NCI-H187 (cell line): Measurements from ENCODE around the gene CERT1.

Source experiments
- DNase-seq, 2 experiments: peaks; one replicate each; lab custom pipeline; 2025; lab: John Stamatoyannopoulos, UW

CERT1 gene

DNA sequence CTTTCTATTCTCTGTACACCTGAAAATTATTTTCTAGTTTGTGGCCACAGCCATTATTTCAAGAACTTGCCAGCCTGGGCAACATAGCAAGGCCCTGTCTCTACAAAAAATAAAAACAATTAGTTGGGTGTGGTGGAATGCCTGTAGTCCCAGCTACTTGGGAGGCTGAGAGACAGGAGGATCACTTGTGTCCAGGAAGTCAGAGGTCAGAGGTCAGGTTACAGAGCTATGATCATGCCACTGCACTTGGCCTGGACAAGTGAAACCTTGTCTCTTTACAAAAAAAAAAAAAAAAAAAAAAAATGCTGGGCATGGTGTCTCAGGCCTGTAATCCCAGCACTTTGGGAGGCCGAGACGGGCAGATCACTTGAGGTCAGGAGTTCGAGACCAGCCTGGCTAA is 116.2 kb downstream of the CERT1 start:
- no peak for DNase-seq

DNA sequence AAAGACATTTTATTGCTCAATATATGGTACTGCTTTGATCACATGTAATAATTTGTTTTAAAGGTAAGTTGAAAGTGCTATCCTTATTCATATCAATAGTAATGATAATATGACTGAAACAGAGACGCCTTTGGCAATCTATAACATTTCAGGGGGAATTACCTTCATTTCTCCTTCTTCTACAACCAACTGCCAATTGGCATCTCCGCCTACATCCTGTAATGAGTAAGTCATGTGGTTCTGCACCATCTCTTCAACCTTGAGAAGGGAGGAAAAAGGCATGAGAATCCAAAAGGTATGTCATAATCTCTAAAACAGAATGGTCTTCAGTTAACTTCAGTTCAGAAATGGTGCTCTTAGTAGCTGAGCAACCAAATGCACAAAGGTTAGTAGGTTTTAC is 122.0 kb downstream of the CERT1 start:
- DNase-seq = no peak

DNA sequence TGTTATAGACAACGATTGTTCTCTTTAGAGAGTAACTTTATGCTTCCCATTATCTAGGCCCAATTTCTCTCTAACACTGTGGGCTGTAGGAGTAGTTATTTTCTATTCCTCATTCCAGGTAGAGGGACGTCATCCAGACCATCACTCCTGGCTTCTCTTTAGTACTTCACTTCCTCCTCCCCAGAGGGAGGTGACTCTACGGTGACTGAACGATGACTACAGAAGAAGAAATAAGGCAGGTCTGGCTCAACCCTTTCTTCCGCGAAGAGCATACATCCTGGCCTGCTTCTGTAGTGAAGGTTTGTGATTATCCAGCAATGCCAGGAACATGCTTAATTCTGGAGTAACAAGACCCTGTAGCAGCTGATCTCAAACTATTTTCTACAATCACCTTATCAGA is 123.6 kb downstream of the CERT1 start:
- DNase-seq = no peak

DNA sequence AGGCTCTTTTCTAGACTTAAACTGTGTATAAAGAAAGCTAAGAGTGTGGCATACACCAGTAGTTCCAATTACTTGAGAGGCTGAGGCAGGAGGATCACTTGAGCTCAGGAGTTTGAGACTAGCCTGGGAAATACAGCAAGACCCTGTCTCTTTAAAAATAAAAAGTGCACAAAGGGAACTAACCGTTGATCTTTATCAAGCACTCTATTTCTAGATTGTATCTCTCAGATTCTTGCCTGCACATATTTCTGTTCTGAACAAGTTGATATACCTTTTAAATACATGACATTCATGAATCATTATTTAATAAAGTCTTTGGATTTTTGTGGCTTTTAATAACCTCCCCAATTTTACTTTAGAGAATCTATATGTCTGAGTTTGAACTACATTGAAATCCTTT is 127.2 kb downstream of the CERT1 start:
- DNase-seq = no peak

DNA sequence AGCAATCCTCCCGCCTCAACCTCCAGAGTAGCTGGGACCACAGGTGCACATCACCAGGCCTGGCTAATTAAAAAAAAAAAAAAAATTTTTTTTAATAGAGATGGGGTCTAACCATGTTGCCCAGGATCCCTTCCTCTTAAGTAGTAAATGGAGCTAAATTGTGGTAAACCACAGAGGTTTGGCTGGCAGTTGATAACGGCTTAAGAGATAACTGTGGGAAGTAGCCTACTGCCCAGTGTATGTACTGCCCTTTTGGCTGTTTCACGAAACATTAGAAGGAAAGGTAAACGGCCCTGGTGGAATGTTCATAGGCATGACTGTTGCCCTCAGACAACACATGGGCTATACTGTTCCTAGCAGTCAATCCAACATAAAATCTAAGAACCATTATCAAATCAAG is 130.0 kb downstream of the CERT1 start:
- DNase-seq = no peak

DNA sequence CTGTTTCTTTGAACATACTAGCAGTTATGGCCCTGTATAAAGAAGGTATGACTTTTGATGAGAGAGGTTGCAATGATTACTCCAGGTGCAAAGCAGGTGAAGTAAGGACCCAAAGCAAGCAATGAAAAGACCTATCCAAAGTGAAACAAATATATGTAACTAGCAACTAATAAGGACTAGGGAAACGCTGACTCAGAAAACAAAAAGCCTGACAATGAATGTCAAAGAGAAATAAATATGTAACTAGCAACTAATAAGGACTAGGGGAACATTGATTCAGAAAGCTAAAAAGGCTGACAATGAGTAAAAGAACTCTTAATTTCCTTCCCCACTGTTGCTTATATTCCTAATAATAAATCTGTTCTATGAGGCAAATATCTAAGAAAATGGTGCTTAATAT is 131.3 kb downstream of the CERT1 start:
- no peak for DNase-seq

DNA sequence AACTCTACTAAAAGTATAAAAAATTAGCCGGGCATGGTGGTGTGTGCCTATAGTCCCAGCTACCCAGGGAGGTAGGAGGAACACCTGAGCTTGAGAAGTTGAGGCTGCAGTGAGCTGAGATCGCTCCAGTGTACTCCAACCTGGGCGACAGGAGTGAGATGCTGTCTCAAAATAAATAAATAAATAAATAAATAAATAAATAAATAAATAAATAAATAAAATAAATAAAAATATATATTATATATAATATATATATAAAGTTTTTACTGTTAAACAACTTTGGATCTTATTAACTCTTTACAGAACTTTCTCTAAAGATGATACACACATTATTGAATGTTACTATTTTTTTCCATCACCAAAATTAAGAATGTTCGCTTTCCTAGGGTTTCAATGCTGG is 136.0 kb downstream of the CERT1 start:
- no peak for DNase-seq

DNA sequence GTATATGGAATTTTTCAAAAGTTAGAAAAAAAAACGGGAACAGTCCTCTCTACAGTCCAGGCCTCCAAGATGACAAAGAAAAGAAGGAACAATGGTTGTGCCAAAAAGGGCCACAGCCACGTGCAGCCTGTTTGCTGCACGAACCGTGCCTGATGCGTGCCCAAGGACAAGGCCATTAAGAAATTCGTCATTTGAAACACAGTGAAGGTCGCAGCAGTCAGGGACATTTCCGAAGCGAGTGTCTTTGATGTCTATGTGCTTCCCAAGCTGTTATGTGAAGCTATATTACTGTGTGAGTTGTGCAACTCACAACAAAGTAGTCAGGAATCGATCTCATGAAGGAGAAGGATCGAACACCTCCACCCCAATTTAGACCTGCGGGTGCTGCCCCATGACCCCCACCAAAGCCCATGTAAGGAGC is 137.0 kb downstream of the CERT1 start:
- no peak for DNase-seq

DNA sequence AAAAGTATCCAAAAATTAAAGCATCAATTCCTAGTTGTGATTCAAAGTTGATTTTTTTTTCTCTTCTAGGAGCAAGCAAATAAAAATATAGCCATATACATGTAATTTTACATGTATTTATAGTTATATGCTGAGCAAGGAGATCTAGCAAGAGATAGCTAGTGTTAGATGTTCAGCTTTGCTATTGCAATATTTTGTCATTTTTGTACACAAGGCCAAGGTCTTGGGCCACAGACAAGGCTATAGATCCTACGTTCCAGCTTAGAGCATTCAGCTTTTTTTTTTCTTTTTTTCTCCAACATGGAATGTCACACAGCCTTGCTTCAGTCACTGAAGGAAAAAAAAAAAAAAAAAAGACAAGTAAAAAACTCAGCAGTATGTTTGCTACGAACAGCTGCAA is 137.6 kb downstream of the CERT1 start:
- DNase-seq = no peak

DNA sequence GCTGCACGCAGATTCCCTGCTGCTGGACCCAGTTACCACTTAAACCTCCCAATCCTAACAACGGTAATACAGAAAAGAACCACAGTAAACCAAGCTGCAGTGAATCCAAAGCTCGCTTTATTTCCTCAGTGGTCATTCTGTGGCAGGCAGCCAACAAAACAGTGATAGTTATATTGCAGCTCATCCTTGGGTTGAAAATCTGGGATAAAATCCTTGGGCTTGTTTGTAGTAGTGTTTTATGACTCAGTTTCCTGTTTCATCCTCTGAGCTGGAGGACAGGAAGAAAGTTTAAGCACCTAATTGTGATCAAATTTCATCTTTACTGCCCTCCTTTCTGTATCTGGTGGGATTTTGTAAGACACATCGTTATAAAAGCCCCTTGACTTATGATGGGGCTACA is 143.0 kb downstream of the CERT1 start:
- DNase-seq = no peak

DNA sequence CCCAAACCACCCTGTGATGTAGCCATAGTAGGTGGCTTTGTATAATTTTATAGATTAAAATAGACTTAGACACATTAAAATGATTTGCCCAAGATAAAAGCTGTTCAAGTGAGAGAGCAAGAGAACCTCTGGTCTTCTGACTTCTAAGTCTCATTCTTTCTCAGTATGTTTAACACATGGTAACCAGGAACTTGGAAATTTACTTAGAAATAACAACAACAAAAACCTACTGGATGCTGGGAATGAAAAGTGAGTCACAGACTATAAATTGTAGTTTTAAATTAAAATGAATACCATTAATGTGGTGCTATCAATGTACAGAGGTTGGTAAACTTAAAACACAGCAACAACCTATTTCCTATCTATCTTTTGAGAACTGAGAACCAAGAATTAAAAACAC is 144.0 kb downstream of the CERT1 start:
- DNase-seq = no peak

DNA sequence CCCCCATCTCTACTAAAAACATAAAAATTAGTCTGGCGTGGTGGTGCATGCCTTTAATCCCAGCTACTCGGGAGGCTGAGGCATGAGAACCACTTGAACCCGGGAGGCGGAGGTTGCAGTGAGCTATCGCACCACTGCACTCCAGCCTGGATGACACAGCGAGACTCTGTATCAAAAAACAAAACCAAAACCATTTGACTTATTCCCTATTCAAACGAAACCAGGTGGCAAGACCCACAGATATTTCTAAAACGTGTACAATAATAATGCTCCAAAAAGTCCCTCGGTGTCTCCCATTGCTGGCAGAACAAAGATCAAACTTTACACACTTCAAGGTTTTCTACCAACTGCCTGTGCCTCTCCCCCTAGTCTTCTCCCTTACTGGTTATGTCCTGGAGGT is 144.6 kb downstream of the CERT1 start:
- no peak for DNase-seq

DNA sequence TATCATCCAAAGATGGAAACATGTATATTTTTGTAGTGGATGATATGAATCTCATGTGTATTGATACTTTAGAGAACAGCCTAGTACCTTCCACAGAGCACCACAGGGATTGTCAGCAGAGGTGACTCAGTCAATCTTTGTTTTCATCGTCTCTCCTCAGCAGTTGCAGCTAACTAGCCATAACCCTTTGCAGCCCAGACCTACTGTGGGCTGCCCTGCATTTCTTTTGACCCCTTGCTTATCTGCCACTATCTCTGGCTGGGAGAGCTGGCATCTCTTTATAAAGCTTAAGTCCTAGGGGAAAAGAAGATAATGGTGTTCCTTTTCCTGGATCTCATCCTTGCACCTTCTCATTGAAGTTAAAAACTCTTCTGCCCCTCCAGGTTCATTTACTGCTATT is 145.7 kb downstream of the CERT1 start:
- no peak for DNase-seq

DNA sequence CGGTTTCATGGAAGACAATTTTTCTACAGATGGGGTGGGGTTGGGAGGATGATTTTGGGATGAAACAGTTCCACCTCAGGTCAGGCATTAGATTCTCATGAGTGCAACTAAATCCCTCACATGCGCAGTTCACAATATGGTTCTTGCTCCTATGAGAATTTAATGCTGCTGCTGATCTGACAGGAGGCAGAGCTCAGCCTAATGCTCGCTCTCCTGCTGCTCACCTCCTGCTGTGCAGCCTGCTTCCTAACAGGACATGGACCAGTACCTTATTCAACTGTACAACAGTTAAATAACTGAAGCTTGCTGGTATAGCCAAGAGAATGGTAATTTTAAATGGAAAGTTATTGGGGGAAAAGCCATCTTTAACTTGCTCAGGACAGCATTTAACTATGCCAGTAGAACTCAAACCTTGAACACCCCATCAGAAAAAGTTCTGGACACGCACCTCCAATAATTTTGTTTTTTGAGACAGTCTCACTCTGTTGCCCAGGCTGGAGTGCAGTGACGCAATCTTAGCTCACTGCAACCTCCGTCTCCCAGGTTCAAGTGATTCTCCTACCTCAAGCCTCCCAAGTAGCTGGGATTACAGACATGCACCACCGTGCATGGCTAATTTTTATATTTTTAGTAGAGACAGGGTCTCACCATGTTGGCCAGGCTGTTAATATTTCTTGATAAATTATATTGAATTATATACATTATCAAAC is 146.7 kb downstream of the CERT1 start:
- DNase-seq = no peak

DNA sequence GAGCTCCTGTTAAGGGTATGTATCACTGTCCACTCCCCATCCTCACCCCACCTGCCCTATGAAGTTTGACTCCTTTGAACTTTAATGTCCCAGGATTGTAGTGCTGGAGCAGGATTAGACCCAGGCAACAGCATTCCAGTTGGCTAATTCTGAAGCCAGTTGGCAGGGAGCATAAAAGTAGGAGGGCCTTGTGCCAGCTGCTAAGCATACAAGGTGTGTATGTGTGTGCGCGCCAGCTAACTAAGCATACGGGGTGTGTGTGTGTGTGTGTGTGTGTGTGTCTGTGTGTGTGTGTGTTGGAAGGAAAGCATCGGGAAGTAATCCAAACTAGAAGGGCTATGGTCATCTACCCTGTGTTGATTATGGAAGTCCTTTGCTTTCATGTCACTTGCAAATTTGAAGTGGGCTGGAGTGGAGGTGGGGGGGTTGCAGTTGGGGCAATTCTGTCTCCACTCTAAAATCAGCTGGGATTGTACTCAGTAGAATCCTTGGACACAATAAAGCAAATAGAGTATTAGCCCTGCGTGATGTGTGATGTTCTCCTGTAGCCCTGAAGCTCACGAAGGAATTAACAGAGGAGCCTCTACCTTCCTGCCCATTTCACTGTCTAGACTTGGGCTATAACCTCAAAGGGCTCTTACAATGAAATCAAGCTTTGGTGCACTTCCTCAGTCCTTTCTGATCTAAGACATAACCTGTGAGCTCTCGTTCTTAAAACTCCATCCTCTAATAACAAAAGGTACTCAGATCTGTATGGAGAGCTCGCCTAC is 147.5 kb downstream of the CERT1 start:
- DNase-seq = no peak

DNA sequence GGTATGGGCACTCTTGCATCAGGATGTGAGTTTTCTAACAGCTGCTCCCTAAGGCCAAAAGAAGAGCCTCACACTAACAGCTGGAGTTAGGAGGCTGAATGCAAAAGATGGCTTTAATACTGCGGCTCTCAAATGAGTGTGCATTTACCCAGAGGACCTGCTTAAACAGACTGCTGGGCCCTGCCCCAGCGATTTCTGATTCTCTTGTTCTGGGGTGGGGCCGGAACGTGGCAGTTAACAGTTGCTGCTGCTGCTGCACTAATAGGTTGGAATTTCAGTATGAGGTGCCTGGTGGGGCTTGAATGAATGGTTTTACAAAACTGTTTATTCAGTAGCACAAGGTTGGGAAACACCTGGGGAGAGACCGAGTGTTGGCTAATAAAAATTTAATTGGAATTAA is 148.3 kb downstream of the CERT1 start:
- DNase-seq = no peak

DNA sequence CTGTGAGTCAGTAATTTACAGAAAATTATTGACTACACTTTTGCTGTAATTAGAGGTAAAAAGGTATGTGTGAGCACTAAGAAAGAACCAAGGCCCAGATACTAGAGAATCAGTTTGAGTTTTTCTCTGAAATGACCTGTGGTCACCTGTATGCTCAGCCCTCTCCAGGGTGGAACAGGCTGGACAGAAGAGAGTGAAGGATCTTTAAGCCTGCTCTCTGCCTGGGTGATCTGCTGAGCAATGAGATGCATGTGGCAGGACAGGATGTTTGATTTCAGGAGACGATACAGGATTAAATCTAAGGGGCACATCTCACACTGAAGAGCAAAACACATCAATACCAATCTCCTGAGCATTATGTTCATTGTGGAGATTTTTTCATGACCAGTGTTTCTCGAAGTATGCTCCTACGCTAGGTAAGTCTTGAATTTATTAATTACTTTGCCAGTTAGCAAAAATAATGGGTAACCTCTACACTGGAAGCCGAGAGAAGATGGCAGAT is 148.9 kb downstream of the CERT1 start:
- DNase-seq = no peak

DNA sequence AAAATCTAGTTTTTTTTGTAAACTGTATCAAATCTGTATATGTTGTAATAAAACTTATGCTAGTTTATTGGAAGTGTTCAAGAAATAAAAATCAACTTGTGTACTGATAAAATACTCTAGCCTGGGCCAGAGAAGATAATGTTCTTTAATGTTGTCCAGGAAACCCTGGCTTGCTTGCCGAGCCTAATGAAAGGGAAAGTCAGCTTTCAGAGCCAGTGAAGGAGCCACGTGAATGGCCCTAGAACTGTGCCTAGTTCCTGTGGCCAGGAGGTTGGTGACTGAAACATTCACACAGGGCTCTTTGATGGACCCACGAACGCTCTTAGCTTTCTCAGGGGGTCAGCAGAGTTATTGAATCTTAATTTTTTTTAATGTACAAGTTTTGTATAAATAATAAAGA is 150.1 kb downstream of the CERT1 start:
- DNase-seq = no peak

DNA sequence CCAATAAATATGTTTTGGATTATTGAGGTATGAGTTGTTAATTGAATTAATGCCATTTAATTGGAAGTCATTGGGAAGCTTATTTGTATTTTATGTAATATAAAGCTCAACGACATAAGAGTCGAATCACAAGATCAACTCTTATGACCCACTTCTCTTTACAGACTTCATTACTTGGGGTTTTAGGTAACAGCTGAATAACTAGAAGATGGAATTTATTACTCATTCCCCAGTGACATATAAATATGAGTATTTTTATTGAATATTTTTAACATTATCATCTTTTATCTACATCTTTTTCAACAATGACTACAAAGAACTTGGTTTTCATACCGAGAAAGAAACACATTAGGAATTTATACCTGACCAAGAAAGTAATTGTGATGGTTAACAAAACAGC is 153.3 kb downstream of the CERT1 start:
- DNase-seq = no peak

DNA sequence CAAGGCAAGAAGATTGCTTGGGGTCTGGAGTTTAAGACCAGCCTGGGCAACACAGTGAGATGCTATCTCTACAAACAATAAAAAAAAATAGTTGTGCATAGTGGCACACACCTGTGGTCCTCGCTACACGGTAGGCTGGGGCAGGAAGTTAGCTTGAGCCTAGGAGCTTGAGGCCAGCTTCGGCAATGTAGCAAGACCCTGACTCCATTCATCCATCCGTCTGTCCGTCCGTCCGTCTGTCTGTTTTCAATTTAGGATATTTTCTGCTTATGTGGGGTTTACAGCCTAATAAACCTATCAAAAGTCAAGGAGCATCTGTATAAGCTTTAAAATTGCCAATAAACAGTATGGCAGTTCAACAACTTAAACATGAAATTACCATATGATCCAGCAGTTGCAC is 154.7 kb downstream of the CERT1 start:
- no peak for DNase-seq

DNA sequence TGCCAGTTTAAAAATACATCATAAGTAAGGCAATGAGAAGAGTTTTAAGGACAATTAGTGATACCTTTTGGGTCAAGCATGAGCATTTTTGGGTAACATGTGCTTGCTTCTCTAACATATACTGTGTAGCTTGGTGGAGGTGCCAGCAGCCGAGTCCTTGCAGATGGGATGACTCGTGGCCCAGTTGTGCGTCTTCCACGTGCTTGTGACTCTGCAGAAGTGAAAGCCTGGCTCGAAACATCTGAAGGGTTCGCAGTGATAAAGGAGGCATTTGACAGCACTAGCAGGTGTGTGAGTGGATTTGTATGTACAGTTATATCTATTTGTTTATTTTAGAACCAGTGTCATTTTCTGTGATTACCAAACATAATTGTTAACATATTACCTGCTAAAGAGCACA is 156.2 kb downstream of the CERT1 start:
- DNase-seq = no peak

DNA sequence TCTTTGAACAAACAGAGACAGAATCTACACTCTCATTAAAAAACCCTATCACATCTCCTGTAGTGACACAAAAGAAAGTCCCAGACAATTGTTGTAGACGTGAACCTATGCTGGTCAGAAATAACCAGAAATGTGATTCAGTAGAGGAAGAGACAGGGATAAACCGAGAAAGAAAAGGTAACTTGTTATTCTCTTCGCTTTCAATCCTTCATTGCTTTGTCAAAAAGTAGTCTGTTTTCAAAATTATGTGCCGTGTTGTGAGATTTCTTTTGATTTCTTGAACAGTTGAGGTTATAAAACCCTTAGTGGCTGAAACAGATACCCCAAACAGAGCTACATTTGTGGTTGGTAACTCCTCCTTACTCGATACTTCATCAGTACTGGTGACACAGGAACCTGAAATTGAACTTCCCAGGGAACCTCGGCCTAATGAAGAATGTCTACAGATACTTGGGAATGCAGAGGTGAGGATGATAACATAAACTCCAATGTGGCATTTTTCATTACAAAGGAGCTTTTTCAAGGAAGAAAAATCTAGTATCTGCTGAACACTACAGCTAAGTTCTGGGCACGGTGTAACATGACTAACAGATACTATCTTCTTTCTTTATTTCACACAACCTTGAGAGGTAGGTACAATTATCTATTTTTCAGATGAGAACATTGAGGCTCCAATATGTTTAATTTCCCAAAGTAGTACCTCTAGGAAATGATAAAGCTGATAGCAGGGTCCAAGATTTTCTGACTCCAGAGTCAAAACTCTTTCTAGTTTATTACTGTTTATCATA is 160.1 kb downstream of the CERT1 start:
- no peak for DNase-seq

DNA sequence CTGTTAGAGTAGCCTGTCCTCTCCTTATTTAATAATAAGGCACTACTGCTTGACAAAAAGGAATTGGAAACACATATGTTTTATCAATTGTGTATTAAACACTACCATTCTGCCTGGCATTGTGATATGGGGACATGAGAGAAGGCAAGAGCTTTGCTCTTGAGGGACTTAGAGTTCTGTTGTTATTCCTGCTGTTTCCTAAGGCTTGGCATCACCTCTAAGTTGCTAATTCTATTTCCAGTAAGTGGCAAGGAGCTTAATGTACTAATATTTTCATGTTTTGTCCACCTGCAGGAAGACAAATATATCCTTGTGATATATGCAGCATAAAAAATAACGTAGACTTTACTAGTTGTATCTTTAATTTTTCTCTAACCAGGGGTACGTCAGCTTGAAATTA is 161.8 kb downstream of the CERT1 start:
- no peak for DNase-seq
